ENCODE measurements around the gene CPNE2. TPM values are rescaled to one million over a fixed set of nuclear protein-coding genes. Genes with fewer than 3 reads are reported as not detected.

The CPNE2 gene
- total RNA-seq, 1 donor from 2014 or later = 33.9 TPM

- no peaks in the 10 kb centered on the region for H3K4me1 Mint-ChIP-seq (ENCODE audit: unreplicated experiment)
- no peak for TF ChIP-seq CTCF (IDR thresholded peaks at IDR 0.05)
- no peak for DNase-seq (ENCODE audit: extremely low spot score, unreplicated experiment)
- no peak overlapping the region for H3K27ac Mint-ChIP-seq (ENCODE audit: unreplicated experiment)
- no peak overlapping the region for H3K4me3 Mint-ChIP-seq (ENCODE audit: unreplicated experiment)
- H3K9me3 Mint-ChIP-seq (ENCODE audit: unreplicated experiment) = no peaks in the 10 kb centered on the region
- H3K27me3 Mint-ChIP-seq (ENCODE audit: unreplicated experiment) = no peaks in the 10 kb centered on the region
- H3K36me3 Mint-ChIP-seq (ENCODE audit: unreplicated experiment) = peaks cover 4% of the 10 kb centered on the region
Measured at GRCh38 chr16:57130950-57131321, 38.6 kb downstream of the CPNE2 start.

GRCh38 chr16:57131351-57131970, 39.1 kb downstream of the CPNE2 start:
- no peaks in the 10 kb centered on the region for H3K4me1 Mint-ChIP-seq (ENCODE audit: unreplicated experiment)
- H3K9me3 Mint-ChIP-seq (ENCODE audit: unreplicated experiment) = no peaks in the 10 kb centered on the region
- no peak for DNase-seq (ENCODE audit: extremely low spot score, unreplicated experiment)
- H3K4me3 Mint-ChIP-seq (ENCODE audit: unreplicated experiment) = no peak overlapping the region
- peaks cover 4% of the 10 kb centered on the region for H3K36me3 Mint-ChIP-seq (ENCODE audit: unreplicated experiment)
- no peak overlapping the region for H3K27ac Mint-ChIP-seq (ENCODE audit: unreplicated experiment)
- H3K27me3 Mint-ChIP-seq (ENCODE audit: unreplicated experiment) = no peaks in the 10 kb centered on the region
- no peak for TF ChIP-seq CTCF (IDR thresholded peaks at IDR 0.05)

- H3K9me3 Mint-ChIP-seq (ENCODE audit: unreplicated experiment) = no peaks in the 10 kb centered on the region
- DNase-seq (ENCODE audit: extremely low spot score, unreplicated experiment) = no peak
- no peaks in the 10 kb centered on the region for H3K27me3 Mint-ChIP-seq (ENCODE audit: unreplicated experiment)
- H3K4me3 Mint-ChIP-seq (ENCODE audit: unreplicated experiment) = no peak overlapping the region
- H3K4me1 Mint-ChIP-seq (ENCODE audit: unreplicated experiment) = no peaks in the 10 kb centered on the region
- H3K36me3 Mint-ChIP-seq (ENCODE audit: unreplicated experiment) = peaks cover 4% of the 10 kb centered on the region
- no peak for TF ChIP-seq CTCF (IDR thresholded peaks at IDR 0.05)
- no peak overlapping the region for H3K27ac Mint-ChIP-seq (ENCODE audit: unreplicated experiment)
Measured at GRCh38 chr16:57132470-57132869, 40.1 kb downstream of the CPNE2 start.

DNA sequence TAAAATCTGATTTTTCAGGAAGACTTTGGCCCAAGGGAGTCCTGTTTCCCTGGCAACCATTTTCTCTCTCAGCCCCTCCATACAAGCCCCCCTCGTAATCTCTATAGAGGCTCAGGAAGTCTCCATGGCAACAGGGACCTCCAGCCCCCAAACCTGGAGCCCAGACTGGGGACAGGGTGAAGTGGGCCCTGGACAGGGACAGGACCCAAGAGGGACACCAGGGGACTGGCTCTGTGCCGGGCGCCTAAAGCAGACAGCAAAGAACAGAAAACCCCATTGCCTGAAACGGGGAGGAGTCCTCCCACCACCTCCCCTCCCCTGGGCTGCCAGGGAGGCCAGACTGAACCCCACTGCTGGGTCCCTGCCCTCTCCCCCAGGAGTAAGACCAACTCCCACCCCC, 40.6 kb downstream of the CPNE2 start:
- no peak overlapping the region for H3K27ac Mint-ChIP-seq (ENCODE audit: unreplicated experiment)
- no peak for DNase-seq (ENCODE audit: extremely low spot score, unreplicated experiment)
- no peak overlapping the region for H3K4me3 Mint-ChIP-seq (ENCODE audit: unreplicated experiment)
- no peaks in the 10 kb centered on the region for H3K9me3 Mint-ChIP-seq (ENCODE audit: unreplicated experiment)
- TF ChIP-seq CTCF (IDR thresholded peaks at IDR 0.05) = no peak
- H3K36me3 Mint-ChIP-seq (ENCODE audit: unreplicated experiment) = no peaks in the 10 kb centered on the region
- H3K4me1 Mint-ChIP-seq (ENCODE audit: unreplicated experiment) = no peaks in the 10 kb centered on the region
- H3K27me3 Mint-ChIP-seq (ENCODE audit: unreplicated experiment) = no peaks in the 10 kb centered on the region

- Mint-ChIP-seq H3K4me1 (ENCODE audit: unreplicated experiment) (peaks cover 3% of the 10 kb centered on the region), H3K9me3 (ENCODE audit: unreplicated experiment) (no peaks in the 10 kb centered on the region), H3K36me3 (ENCODE audit: unreplicated experiment) (no peaks in the 10 kb centered on the region), H3K27ac (ENCODE audit: unreplicated experiment) (peak overlapping the region; percentile 27), H3K27me3 (ENCODE audit: unreplicated experiment) (no peaks in the 10 kb centered on the region), H3K4me3 (ENCODE audit: unreplicated experiment) (no peak overlapping the region)
- no peak for TF ChIP-seq CTCF (IDR thresholded peaks at IDR 0.05)
- DNase-seq (ENCODE audit: extremely low spot score, unreplicated experiment) = no peak
Measured at GRCh38 chr16:57133886-57134285, 41.5 kb downstream of the CPNE2 start.
